ENCODE results near the gene FRMD4A.

Gene FRMD4A

GRCh38 chr10:14293526-14293925 lies 37.2 kb downstream of the FRMD4A start:
- no peak for DNase-seq (ENCODE audit: low spot score)

DNA sequence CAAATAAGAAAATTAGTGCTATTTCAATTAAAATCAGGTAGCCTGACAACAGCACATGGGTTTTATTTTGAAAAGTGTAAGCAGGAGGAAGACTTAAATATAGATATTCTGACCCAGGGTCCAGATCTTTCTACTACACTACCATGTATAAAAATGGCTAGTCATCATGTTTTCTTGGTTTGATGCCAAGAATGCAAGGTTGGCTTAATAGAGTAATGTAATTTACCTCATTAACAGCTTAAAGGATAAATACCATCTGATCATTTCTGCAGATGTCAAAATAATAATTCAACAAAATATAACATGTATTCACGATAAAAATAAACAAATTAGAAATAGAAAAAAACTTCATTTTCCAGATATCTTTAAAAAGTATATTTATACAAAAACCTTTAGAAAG lies 39.4 kb downstream of the FRMD4A start:
- DNase-seq (ENCODE audit: low spot score), result no peak

GRCh38 chr10:14285941-14286560 lies 44.7 kb downstream of the FRMD4A start:
- DNase-seq (ENCODE audit: low spot score), result no peak

GRCh38 chr10:14282276-14282675 lies 48.4 kb downstream of the FRMD4A start:
- no peak for DNase-seq (ENCODE audit: low spot score)

DNA sequence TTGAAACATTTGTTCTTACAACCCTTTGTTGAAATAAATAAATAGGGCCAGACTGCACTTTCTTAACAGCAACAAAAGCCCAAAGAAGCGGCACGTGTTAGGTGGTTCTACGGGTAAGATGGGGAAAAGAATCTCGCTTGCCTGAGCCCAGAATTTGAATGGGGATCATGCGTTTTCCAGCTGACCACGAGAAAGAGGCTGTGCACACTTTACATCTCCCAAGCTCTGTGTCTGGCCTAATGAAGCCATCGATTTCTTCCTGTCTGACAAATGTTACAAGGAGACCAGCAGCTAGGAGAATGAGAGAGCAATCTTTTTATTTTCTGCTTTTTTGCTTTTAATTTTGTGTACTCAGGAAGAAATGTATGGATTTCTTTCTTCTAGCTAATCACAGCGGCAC lies 52.2 kb downstream of the FRMD4A start:
- DNase-seq (ENCODE audit: low spot score), result no peak

DNA sequence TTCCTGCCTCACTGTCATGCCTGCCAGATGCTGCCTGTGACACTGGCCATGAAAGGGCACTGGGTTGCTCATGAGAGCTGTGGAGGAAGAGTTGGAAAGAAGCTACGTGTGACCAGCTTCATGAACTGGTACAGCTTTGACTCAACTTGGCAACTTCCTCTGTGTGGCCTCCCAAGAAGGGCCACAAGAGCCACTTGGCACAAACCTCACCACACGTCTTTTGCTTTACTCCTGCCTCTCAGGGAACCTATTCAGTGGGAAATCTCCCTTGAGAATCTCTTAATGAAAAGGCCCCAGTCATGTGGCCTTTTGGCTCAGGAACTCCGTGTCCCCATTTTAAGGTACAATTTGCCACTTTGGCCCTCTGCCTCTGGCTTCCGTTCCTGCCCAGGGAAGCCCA lies 54.5 kb downstream of the FRMD4A start:
- DNase-seq (ENCODE audit: low spot score), result no peak

DNA sequence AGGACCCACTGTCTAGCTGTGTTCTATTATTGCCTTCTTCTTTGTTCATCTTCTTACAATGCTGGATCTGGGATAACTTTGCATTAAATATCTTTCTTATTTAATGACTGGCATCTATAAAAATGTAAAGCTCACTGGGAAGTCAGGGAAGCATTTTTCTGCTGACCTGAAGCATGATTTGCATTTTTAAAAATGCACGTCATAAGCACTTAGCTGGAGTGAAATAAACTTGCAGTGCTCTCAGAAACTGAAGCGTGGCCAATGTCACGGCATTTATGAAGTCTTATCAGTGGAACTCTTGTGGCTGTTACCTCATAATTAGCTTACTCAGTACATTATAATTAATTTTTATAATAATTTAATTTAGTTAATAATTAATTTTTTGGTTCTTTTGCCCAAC lies 59.1 kb downstream of the FRMD4A start:
- no peak for DNase-seq (ENCODE audit: low spot score)

- no peak for DNase-seq (ENCODE audit: low spot score)
Measured at GRCh38 chr10:14270370-14270769, 60.4 kb downstream of the FRMD4A start.

- no peak for DNase-seq (ENCODE audit: low spot score)
Measured at GRCh38 chr10:14265709-14266108, 65.0 kb downstream of the FRMD4A start.

GRCh38 chr10:14262836-14263425 lies 67.8 kb downstream of the FRMD4A start:
- DNase-seq (ENCODE audit: low spot score), result no peak

GRCh38 chr10:14261336-14261735 lies 69.4 kb downstream of the FRMD4A start:
- no peak for DNase-seq (ENCODE audit: low spot score)

DNA sequence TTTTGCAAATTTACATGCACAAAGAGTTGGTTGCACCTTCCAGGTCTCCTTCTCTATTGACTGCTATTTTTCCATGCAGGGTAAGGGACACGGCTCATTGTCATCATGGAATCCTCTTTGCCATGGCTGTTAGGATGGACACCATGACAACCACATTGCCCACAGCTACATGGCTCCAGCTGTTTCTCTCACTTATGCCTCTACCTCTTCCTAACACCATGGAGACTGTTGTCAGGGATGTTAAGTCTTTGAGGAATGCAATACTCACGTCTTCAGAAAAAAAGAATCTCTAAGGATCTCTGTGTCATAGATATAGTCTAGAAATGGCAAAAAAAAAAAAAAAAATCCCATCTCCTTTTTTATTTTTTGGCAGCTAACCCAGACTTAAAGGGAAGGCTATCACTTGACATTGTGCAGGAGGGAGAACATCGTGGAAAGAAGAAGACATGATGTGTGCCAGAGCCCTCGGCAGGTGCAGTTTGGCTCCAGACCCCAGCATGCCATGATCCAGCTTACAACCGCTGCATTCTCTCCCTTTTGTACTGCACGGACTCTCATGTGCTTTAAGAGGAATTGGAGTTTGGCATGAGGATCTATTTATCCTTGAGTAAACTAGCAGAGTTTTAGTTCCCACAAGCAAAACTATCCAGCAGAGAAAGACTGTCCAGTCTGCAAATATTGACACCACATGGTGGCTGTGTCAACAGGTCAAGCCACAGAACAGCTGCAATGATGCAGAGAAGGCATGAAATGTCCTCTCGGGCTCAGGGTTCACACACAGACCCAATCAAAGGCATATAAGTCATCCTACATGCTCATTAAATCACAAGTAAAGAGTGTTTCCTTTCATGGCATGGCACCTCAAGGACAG lies 70.8 kb downstream of the FRMD4A start:
- DNase-seq (ENCODE audit: low spot score), result no peak

GRCh38 chr10:14254368-14254767 lies 76.4 kb downstream of the FRMD4A start:
- DNase-seq (ENCODE audit: low spot score), result no peak

DNA sequence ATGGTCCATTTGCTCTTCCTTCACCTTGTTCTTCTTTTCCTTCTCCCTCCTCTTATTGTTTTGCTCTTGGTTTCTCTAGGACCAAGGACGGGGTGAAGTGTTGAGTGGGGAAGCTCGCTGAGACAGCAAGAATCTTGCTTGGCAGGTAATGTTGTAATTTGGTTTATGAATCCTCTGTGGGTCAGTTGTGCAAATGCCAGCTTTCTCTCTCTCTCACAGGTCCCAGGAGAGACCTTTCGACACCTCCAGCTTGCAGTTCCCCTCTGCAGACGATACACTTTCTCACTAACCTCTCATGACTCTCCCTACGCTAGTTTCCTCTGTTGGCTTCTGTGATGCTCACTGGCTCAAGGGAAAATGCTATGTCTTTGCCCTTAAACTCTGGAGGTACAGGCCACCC lies 77.0 kb downstream of the FRMD4A start:
- no peak for DNase-seq (ENCODE audit: low spot score)

DNA sequence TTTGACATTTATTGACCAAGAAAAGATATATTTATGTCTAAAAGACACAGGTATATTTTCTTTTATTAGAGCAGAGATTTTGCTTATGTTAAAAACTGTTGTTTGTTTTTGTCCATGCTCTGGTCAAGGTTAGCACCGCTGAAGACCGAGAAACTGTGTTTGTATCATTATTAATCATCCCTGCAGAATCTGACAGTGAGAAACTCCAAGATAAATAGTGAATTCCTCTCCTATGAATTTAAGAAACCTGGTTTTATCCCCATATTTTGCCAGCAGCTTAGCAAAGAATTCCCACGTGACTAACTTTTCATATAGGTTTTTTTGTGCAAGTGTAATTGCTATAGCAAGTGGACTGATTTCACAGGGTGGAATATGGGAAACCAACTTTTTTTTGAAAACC lies 77.6 kb downstream of the FRMD4A start:
- no peak for DNase-seq (ENCODE audit: low spot score)

- no peak for DNase-seq (ENCODE audit: low spot score)
Measured at GRCh38 chr10:14250496-14251076, 80.1 kb downstream of the FRMD4A start.

DNA sequence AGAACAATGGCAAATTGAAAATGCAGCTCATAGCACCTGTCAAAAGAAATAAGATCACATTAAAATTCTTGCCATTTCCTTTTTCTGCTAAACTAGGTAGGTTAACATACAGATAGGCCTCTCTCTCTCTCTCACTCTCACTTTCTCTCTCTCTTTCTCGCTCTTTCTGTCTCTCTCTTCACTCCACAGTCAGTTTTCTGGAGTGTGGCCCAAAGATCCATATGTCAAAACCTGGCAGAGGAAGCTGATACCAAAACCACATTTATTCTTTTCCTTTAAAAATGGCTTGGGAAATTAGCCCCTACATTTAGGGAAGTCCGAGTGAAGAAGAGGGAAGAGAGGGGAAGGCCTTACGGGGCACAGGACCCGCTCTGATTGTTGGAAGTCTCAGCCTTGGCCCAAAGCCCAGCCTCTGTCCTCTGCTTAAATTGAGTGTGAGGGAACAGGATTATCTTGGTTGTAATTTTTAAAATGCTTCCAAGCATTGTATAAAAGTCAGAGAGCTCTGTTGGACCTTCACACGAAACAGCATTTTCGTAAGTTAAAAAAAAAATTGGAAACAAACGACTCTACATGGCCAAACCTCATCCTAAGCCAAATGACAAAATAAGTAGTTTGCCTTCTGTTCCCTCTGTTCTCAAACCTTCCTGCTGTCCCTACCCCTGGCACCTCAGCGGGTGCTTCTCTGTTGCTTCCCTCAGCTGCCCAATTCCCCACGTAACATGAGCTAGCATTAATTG lies 83.2 kb downstream of the FRMD4A start:
- DNase-seq (ENCODE audit: low spot score), result no peak

DNA sequence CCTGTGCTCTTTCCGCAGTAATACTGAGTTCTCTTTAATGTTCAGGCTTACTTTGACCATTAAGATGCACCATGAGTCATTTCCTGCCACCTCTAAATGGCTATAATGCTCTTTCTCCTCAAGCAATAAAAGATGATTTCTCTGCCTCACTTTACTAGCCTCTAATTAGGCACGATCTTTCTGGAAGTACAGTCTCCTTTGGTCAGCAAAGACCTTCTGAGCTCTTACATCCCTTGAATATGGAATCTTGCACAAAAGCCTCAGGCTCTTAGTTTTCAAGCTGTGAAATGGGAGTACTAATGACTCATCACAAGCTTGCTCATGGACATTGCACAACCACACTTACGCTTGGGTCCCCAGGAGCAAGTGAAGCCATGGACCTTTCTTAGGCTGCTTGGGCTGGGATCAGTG lies 85.9 kb downstream of the FRMD4A start:
- no peak for DNase-seq (ENCODE audit: low spot score)

DNA sequence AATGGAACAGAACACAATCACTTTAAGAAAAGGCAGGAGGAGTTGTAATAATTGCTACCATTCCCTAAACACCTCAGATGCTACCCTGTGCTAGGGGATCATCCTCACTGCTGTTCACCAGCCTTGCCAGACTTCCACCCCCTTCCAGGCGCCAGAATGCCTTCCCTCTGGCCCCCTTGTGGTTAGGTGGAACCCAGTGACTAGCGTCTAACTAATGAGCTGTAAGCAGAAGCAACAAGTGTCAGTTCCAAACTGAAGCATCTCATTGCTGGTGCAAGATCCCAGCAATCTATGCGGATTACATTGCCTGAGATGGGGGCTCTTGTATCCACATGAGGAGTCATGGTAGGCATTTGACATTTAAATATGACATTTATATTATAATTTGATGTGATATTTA lies 86.6 kb downstream of the FRMD4A start:
- DNase-seq (ENCODE audit: low spot score), result no peak

DNA sequence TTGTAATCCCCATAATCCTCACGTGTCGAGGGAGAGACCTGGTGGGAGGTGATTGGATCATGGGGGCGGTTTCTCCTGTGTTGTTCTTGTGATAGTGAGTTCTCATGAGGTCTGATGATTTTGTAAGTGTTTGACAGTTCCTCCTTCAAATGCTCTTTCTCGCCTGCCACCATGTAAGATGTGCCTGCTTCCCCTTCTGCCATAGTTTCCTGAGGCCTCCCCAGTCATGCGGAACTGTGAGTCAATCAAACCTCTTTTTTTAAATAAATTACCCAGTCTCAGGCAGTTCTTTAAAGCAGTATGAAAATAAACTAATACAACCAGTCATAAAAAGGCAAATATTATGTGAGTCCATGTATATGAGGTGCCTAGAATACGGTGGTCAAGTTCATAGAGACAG lies 87.5 kb downstream of the FRMD4A start:
- DNase-seq (ENCODE audit: low spot score), result no peak

DNA sequence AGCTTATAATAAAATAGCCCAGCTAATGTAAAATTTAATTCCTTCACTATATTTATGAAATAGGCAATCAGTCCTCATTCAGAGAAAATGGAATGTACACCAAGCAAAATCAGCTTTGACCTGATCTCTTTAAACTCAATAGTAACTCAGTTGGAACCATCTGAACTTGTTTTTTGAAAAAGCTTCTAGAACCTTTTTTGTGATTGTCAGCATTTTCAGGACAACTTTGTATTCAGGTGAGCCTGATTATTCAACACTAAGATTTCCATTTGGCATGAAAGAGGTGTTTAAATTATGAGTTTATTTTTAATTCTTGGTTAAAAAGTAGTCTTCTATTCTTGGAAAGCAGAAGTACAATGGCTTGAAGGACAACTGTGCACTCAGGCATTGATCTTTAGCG lies 89.5 kb downstream of the FRMD4A start:
- no peak for DNase-seq (ENCODE audit: low spot score)

All from CD4-positive, alpha-beta T cell treated with Interleukin-6 at 100 ng/mL for 8 hours (primary cell).